GM20000 (cell line): ENCODE data around the gene ACRBP.

Experiments used
- DNase-seq: peaks from one replicate; pipeline ENCODE4 v3.0.0; 2012; ENCODE audit warnings: low spot score
- CTCF ChIP-seq: IDR thresholded peaks from 2 replicates; pipeline ENCODE4 v1.5.1; 2012; ENCODE audit warnings: mild to moderate bottlenecking, control low read depth; ENCODE audit errors: extremely low read depth, missing control alignments

Gene ACRBP

DNA sequence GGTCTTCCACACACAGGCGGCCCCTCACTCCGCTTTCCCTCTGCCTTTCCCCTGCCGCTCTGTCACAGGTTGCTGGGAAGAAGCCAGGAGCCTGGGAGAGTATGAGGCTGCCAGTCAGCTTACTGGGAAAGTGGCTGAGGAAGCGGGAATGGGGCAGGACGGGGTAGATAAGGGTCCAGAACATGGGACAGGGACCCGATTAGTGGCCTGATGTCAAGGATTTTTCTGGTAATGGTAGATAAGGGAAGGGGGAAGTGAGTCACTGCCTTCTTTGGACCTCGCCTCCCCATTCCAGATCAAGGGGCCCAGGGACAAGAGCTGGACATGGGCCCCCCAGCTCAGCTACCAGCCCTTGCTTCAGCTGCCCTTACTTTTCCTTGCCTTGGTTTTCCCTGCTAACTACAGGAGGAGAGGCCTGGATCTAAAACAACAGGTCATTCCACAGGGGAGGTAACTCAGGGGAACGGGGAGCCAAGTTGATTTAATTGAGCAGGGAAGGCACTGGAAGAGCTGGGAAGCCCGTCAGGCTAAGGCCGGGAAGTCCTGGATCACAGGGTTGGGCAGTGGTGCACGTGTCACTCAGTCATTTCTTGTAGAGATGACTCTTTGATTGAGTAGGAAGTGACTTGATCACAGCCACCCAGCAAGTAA lies 8.0 kb downstream of the ACRBP start:
- TF ChIP-seq CTCF, result no peak

DNA sequence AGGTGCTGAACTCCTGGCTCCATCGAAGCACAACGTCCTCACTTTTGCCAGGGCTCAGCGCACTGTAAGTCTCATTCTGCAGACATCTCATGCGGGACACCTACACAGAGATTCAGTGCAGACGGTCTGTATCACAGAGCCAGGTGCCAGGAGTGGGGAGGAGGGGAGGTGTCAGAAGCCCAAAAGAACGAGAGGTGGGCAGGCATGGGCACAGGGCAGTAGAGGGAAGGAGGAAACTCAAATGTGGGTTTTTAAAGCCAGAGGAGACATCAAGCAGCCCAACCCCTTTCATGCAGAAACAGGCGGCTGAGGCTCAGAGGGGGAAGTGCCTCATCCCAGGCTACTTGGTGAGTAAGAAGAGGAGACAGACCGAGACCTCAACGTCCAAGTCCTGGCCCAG lies 8.9 kb downstream of the ACRBP start:
- no peak for TF ChIP-seq CTCF
- DNase-seq, result no peak

More for the DNA sequence above, 8.0 kb downstream of the ACRBP start:
- no peak for DNase-seq

- no peak for TF ChIP-seq CTCF
- peak; percentile 71 for DNase-seq
Observed at GRCh38 chr12:6635856-6636531, 11.2 kb downstream of the ACRBP start, which contains the start of gene LPAR5. LPAR5 (minus strand) TSS chr12:6635959; CDS start chr12:6621248, 14,711 bp downstream.

GRCh38 chr12:6635375-6635855 lies 11.8 kb downstream of the ACRBP start:
- TF ChIP-seq CTCF, result no peak
- DNase-seq, result peak; percentile 69

DNA sequence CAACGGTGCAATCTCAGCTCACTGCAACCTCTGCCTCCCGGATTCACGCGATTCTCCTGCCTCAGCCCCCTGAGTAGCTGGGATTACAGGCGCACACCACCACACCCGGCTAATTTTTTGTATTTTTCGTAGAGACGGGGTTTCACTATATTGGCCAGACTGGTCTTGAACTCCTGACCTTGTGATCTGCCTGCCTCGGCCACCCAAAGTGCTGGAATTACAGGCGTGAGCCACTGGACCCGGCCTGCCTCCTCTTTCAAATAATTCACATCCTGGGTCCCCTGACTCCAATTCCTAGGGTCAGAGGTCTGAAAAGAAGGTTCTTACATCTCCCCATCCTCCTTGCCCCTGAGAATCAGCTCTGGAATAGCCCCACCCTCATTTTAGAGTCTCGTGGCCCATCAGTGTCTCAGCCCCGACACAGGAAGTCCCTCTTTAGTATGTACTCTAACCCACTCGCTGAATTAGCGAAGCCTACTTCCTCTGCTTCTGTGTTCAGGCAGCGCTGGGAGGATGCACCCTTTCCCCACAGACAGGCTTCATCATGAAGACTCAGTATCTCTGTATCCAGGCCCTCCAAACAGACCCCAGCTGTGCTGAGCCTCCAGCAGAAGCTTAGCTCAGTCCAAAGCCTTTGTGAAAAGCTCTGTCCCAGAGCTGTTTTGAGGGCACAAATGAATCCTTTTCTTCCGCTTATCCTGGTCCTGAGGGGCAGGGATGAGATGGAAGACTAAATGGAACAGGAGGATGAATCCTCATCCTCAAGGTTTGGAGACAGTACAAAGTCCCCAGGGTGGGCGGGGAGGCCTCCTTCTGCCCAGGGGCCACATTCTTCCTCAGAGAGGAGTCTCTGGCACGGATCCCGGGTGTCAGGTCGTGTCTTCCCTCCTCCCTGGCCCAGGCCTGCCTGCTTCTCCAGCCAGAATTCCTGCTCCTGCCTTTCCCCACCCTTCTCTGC lies 14.9 kb downstream of the ACRBP start:
- no peak for TF ChIP-seq CTCF
- peak; percentile 77 for DNase-seq

DNA sequence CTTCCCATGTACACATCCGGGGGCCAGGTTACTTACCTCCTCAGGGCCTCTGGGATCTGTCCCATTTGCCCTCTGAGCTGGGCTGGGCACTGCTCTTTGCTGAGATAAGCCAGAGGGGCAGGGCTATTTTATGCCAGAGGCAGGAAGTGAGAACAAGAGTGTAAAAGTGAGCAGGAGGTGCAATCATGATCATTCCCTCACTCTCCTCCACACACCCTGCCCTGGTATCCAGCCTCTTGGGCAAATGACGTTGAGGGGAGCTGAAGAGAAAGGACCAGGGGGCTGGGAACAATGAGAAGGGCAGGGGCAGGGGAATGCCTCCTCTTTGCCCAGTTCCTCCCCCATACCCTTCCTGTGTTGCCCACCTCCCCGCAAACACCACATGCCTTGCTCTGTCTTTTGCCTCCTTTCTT lies 15.7 kb downstream of the ACRBP start:
- DNase-seq, result no peak
- TF ChIP-seq CTCF, result no peak

DNA sequence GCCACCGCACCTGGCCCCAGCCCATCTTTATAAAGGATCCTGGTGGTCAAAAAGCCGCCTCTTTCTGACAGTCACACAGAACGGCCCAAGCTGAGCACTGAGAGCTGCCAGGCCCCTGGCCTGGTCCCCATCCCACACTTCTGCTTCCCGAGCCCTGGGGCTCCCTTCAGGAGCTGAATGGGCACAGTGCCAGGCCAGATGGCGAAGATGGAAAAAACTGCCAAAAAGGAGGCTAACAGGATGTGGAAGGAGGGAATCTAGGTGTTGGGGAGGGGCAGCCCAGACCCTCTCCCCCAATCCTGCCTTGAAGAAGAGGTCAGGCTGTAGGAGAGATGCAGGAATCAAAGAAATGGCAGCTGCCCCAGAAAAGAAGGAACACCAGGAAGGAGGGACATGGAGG lies 16.5 kb downstream of the ACRBP start:
- DNase-seq, result no peak
- TF ChIP-seq CTCF, result no peak
